NB4 (cell line): ENCODE data around the gene TMUB1.

Source experiments
- MAX ChIP-seq: IDR thresholded peaks from 2 replicates; pipeline ENCODE4 v1.6.1; 2011; ENCODE audit warnings: low read depth, low read length
- MYC ChIP-seq: IDR thresholded peaks from 2 replicates; pipeline ENCODE4 v1.6.1; 2011; ENCODE audit warnings: low read depth, low read length
- POLR2A ChIP-seq: IDR thresholded peaks from 2 replicates; pipeline ENCODE4 v1.6.1; 2011; ENCODE audit warnings: mild to moderate bottlenecking; ENCODE audit not compliant: insufficient read length; ENCODE audit errors: extremely low read depth
- TF ChIP-seq, protein P1 (sequence below): IDR thresholded peaks from one replicate; pipeline ENCODE4 v1.5.1; 2012; ENCODE audit warnings: low read depth, low read length

DNA sequence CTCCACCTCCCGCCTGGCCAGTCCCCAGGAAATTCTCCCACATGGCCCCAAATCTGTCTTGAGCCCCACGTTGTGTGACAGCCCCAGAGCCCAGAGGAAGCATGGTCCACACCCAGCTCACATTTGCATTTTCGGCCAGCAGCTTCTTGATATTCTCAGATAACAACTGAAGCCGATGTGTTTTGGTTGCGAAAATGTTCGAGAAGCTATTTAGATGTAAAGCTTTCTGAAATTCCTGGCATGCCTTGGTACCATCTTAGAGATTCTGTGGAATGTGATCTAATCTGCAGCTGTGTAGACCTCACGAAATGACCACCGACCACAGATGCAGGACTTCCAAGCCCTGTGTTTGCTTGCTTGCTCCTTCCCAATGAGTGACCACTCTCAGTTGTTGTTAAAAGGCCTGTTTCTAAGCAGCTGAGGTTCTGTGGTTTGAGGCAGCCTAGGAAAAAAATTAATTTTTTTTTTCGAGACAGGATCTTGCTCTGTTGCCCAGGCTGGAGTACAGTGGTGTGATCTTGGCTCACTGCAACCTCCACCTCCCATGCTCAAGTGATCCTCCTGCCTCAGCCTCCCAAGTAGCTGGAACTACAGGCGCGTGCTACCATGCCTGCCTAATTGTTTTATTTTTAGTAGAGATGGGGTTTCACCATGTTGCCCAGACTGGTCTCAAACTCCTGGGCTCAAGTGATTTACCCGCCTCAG, 15.1 kb downstream of the TMUB1 start:
- no peak for TF ChIP-seq POLR2A
- TF ChIP-seq, protein P1, sequence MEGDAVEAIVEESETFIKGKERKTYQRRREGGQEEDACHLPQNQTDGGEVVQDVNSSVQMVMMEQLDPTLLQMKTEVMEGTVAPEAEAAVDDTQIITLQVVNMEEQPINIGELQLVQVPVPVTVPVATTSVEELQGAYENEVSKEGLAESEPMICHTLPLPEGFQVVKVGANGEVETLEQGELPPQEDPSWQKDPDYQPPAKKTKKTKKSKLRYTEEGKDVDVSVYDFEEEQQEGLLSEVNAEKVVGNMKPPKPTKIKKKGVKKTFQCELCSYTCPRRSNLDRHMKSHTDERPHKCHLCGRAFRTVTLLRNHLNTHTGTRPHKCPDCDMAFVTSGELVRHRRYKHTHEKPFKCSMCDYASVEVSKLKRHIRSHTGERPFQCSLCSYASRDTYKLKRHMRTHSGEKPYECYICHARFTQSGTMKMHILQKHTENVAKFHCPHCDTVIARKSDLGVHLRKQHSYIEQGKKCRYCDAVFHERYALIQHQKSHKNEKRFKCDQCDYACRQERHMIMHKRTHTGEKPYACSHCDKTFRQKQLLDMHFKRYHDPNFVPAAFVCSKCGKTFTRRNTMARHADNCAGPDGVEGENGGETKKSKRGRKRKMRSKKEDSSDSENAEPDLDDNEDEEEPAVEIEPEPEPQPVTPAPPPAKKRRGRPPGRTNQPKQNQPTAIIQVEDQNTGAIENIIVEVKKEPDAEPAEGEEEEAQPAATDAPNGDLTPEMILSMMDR: no peak
- TF ChIP-seq MAX: no peak
- no peak for TF ChIP-seq MYC
